ENCODE measurements around the gene CACUL1. TPM values are rescaled to one million over a fixed set of nuclear protein-coding genes. Genes with fewer than 3 reads are reported as not detected.

Gene CACUL1
- total RNA-seq, 1 donor from 2014 or later: 30.1 TPM

GRCh38 chr10:118626953-118627352 lies 127.8 kb downstream of the CACUL1 start:
- no peak overlapping the region for H3K4me3 Mint-ChIP-seq
- H3K27me3 Mint-ChIP-seq (ENCODE audit: insufficient read depth): peaks cover 10% of the 10 kb centered on the region
- H3K27ac Mint-ChIP-seq: no peak overlapping the region
- no peaks in the 10 kb centered on the region for H3K36me3 Mint-ChIP-seq (ENCODE audit: low read depth)
- intact Hi-C loops (cut with micrococcal nuclease): no loop called here
- DNase-seq (ENCODE audit: low spot score): no peak
- H3K4me1 Mint-ChIP-seq (ENCODE audit: low read depth): peaks cover under 1% of the 10 kb centered on the region
- H3K9me3 Mint-ChIP-seq: no peaks in the 10 kb centered on the region

Other genes starting within 250 kb of the CACUL1 start
- not detected in 2 replicates for gene PRLHR, start 159.3 kb downstream of the CACUL1 start, total RNA-seq